K562 (cell line): ENCODE results near the gene FARP2. TPM values are rescaled to one million over a fixed set of nuclear protein-coding genes. Genes with fewer than 3 reads are reported as not detected.

Experiments used
- ATAC-seq: fragments of 200-7000 bp; cut with Tn5 transposase; 3 replicates; pipeline ENCODE4 v1.9.1; 2020; ENCODE audit warnings: moderate library complexity
- BruUV-seq: library from RNA; stranded (reverse); fragments of 400-500 nt; replicated peaks from 2 replicates; lab custom pipeline; 2021; lab: Mats Ljungman, UMichigan
- CTCF ChIA-PET: fragments of 300-600 bp; formaldehyde crosslinking; extraction: SDS; loops from one replicate; lab custom pipeline; 2021; ENCODE audit warnings: low intra/inter-chr PET ratio; lab: Yijun Ruan, JAX
- POLR2A ChIA-PET: fragments of 300-600, 350-650 bp; sonication (Branson Sonifier 250); formaldehyde crosslinking; extraction: SDS; loops from one replicate; lab custom pipeline; 2021; ENCODE audit warnings: antibody characterized with exemption, inconsistent platforms; lab: Yijun Ruan, JAX
- DNase-seq, 4 experiments: peaks; one replicate each; pipeline versions ENCODE4 v3.0.0 to v3.0.0-alpha.2; 2011 to 2018; ENCODE audit warnings: low spot score in 3 of 4, mixed read lengths in 3 of 4; ENCODE audit errors: extremely low read depth in 1 of 4
- FAIRE-seq: peaks from 2 replicates; lab custom pipeline; 2011; peaks lifted over from hg19 to GRCh38; lab: Jason Lieb, UNC
- H2AFZ ChIP-seq: 2 replicates; pipeline ENCODE4 v1.6.0; 2011; ENCODE audit warnings: low read depth, low read length, control low read depth, inconsistent platforms
- H3K27ac ChIP-seq: fragments of 200-600 bp; 3 replicates; pipeline ENCODE4 v1.8.0; 2011; ENCODE audit warnings: low read depth, mild to moderate bottlenecking, control low read depth, inconsistent platforms, low read length, moderate library complexity, mixed read lengths; ENCODE audit errors: extremely low read depth
- H3K27me3 ChIP-seq, 2 experiments: fragments of 300-600 bp in 1 of 2; 2 replicates in 1 of 2; 3 replicates in 1 of 2; pipeline versions ENCODE4 v1.6.0 to v1.8.0; 2011; ENCODE audit warnings: inconsistent platforms in 2 of 2, low read length in 2 of 2, mild to moderate bottlenecking in 1 of 2, mixed read lengths in 1 of 2, moderate library complexity in 1 of 2; ENCODE audit not compliant: control insufficient read depth in 2 of 2, insufficient read depth in 2 of 2
- H3K36me3 ChIP-seq: fragments of 300-600 bp; 3 replicates; pipeline ENCODE4 v1.8.0; 2011; ENCODE audit warnings: mild to moderate bottlenecking, low read length, inconsistent platforms; ENCODE audit not compliant: control insufficient read depth, insufficient read depth
- H3K4me1 ChIP-seq, 2 experiments: fragments of 200-600 bp in 1 of 2; replicated peaks in 1 of 2; 2 replicates in 1 of 2; 3 replicates in 1 of 2; pipeline versions ENCODE4 v1.5.1 to v1.8.0; 2011; ENCODE audit warnings: inconsistent platforms in 2 of 2, low read length in 2 of 2, mild to moderate bottlenecking in 1 of 2, mixed read lengths in 1 of 2, moderate library complexity in 1 of 2; ENCODE audit not compliant: control insufficient read depth in 2 of 2, insufficient read depth in 2 of 2
- H3K4me2 ChIP-seq: 2 replicates; pipeline ENCODE4 v1.6.1; 2011; ENCODE audit warnings: low read length, control low read depth, inconsistent platforms, mixed read lengths; ENCODE audit not compliant: insufficient read depth
- H3K4me3 ChIP-seq: fragments of 200-600 bp; sonication (generic), shearing (Covaris generic); 2 replicates; pipeline ENCODE4 v1.5.1; 2016; ENCODE audit warnings: control low read depth, inconsistent platforms
- H3K79me2 ChIP-seq: fragments of 200-600 bp; 3 replicates; pipeline ENCODE4 v1.8.0; 2011; ENCODE audit warnings: low read length, inconsistent platforms; ENCODE audit not compliant: control insufficient read depth, insufficient read depth
- H3K9ac ChIP-seq, 2 experiments: 2 replicates each; pipeline versions ENCODE4 v1.6.0 to v1.6.1; 2011; ENCODE audit warnings: low read depth in 2 of 2, low read length in 2 of 2, control low read depth in 1 of 2, inconsistent platforms in 1 of 2, mild to moderate bottlenecking in 1 of 2, mixed read lengths in 1 of 2; ENCODE audit not compliant: insufficient read depth in 1 of 2
- H3K9me1 ChIP-seq: one replicate; pipeline ENCODE4 v1.6.0; 2011; ENCODE audit warnings: inconsistent platforms, mild to moderate bottlenecking, low read length, moderate library complexity; ENCODE audit not compliant: control insufficient read depth, insufficient read depth
- H3K9me3 ChIP-seq: replicated peaks from 2 replicates; pipeline ENCODE4 v1.5.1; 2011; ENCODE audit warnings: low read depth, low read length, inconsistent platforms; ENCODE audit not compliant: control insufficient read depth, insufficient read depth
- H4K20me1 ChIP-seq: replicated peaks from 2 replicates; pipeline ENCODE4 v1.6.1; 2011; ENCODE audit warnings: low read length, inconsistent platforms, mixed read lengths; ENCODE audit not compliant: control insufficient read depth, insufficient read depth
- BCOR ChIP-seq: fragments of 450-650 bp; IDR thresholded peaks from 2 replicates; pipeline ENCODE4 v1.6.1; 2016
- CHAMP1 ChIP-seq: fragments of 450-650 bp; IDR thresholded peaks from 2 replicates; pipeline ENCODE4 v1.6.1; 2016; ENCODE audit warnings: mild to moderate bottlenecking
- SMC3 ChIP-seq: conservative IDR thresholded peaks from 2 replicates; pipeline ENCODE4 v1.6.1; 2011; ENCODE audit warnings: low read depth, low read length, improper control_type of control experiment; ENCODE audit not compliant: insufficient read depth
- ZNF79 ChIP-seq: fragments of 250-450 bp; sonication (Bioruptor Pico); IDR thresholded peaks from 2 replicates; pipeline ENCODE4 v1.4.0; 2020; ENCODE audit warnings: low read depth, mild to moderate bottlenecking, moderate library complexity
- WGBS: fragments of 100-300 bp; shearing (Covaris generic); methylation state at CpG from one replicate; pipeline ENCODE4 v1.1.6; 2016; ENCODE audit warnings: low coverage, mixed read lengths; ENCODE audit not compliant: insufficient coverage; ENCODE audit errors: missing lambda C conversion rate; 5-methylcytosine and 5-hydroxymethylcytosine counted together
- in situ Hi-C: fragments of 300-500 bp; cut with MboI; formaldehyde crosslinking; loops from 4 replicates; pipeline ENCODE4 v1.15.0; 2018; ENCODE audit warnings: inconsistent platforms, mixed read lengths
- intact Hi-C: fragments of 100-400 bp; cut with micrococcal nuclease; formaldehyde crosslinking; loops from 2 replicates; pipeline ENCODE4 v1.14.2; 2022
- polyA plus RNA-seq, 8 experiments: library from polyadenylated mRNA; depleted of rRNA in 4 of 8; stranded (reverse) in 5 of 8; unstranded in 3 of 8; fragments of >200 nt; fragmentation: Nextera tagmentation in 2 of 8; fragmentation: Illumina TruSeq in 1 of 8; extraction: Ambion mirVana in 2 of 8; extraction: Trizol in 1 of 8; gene quantifications; 2 replicates each; pipeline versions ENCODE4 v1.2.1 to v1.2.3, GENCODE V29; 2011 to 2014; ENCODE audit warnings: inconsistent platforms in 1 of 8, missing spikeins in 1 of 8
- total RNA-seq, 7 experiments: library from RNA; depleted of rRNA in 6 of 7; stranded (reverse); fragments of >200 nt in 6 of 7; fragmentation: Illumina TruSeq in 2 of 7; extraction: Trizol in 2 of 7; gene quantifications; 2 replicates each; pipeline versions ENCODE4 v1.2.1 to v1.2.3, GENCODE V29; 2011 to 2021; ENCODE audit warnings: low replicate concordance in 1 of 7

The FARP2 gene
- total and polyA plus RNA-seq, 9 of the 15 experiments (the other 6 are each of a cell fraction or from before 2014, with no cell fraction given) = 4.1 to 38.1 (median 21.1) TPM

GRCh38 chr2:241344925-241345651 lies 11.0 kb upstream of the FARP2 start:
- CTCF ChIA-PET = no interaction called here

More at GRCh38 chr2:241344925-241345651, 11.0 kb upstream of the FARP2 start:
- Histone ChIP-seq H3K79me2 (no peaks in the 10 kb centered on the region), H3K9me3 (no peaks in the 10 kb centered on the region), H3K4me1 (no peaks in the 10 kb centered on the region), H3K36me3 (peaks cover 85% of the 10 kb centered on the region; the same call in 2 of the 3 replicates), H4K20me1 (no peaks in the 10 kb centered on the region), H3K4me3 (no peak overlapping the region), H2AFZ (no peak overlapping the region), H3K4me2 (no peak overlapping the region), H3K9ac (no peak overlapping the region), H3K27me3 (no peaks in the 10 kb centered on the region), H3K9me1 (no peaks in the 10 kb centered on the region), H3K27ac (no peak overlapping the region)
- FAIRE-seq (no peak), ATAC-seq (no peak), DNase-seq (no peak)
- in situ Hi-C loops = no loop called here
- no TSS peak for BruUV-seq
- intact Hi-C loops = no loop called here
- 84% methylated on average over 6 of the region's 9 CpGs for WGBS
- TF ChIP-seq ZNF79 (CRISPR knock-in tag) = no peak
- no peak for TF ChIP-seq CHAMP1
- TF ChIP-seq BCOR = no peak
- no peak for TF ChIP-seq SMC3
- POLR2A ChIA-PET = no interaction called here
